GM19238 (cell line): ENCODE measurements around the gene EEA1.
"Not testable (repeated sequence)": the region's sequence is repeated elsewhere in the genome, so short reads cannot be mapped to it uniquely, and the experiment has no call there.

Source experiments
- DNase-seq: peaks from one replicate; pipeline ENCODE4 v3.0.0; 2011; ENCODE audit warnings: low spot score; ENCODE audit not compliant: insufficient read length

The EEA1 gene

GRCh38 chr12:92753976-92754885 is 174.9 kb downstream of the EEA1 start:
- no peak for DNase-seq

DNA sequence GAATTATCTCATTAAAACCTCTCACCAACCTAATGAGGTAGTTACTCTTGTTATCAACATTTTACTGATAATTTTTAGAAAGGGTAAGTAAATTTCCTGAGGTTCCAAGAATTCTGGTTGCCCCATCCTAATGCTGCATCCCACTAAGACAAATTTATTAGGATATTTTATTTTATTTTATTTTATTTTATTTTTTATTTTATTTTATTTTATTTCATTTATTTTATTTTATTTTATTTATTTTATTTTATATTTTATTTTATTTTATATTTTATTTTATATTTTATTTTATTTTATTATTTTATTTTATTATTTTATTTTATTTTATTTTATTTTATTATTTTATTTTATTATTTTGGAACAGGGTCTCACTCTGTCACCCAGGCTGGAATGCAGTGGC is 179.4 kb downstream of the EEA1 start:
- DNase-seq = not testable (repeated sequence)

DNA sequence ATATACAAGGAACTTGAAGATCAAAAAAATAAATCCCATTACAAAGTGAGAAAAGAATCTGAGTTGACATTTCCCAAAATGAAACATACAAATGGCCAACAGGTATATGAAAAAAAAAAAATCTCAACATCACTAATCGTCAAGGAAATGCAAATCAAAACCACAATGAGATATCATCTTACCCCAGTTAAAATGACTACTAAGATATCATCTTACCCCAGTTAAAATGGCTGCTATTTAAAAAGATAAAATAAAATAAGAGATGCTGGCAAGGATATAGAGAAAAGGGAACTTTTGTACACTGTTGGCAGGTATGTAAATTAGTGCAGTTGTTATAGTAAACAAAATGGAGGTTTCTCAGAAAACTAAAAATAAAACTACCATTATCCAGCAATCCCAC is 181.9 kb downstream of the EEA1 start:
- DNase-seq = no peak

DNA sequence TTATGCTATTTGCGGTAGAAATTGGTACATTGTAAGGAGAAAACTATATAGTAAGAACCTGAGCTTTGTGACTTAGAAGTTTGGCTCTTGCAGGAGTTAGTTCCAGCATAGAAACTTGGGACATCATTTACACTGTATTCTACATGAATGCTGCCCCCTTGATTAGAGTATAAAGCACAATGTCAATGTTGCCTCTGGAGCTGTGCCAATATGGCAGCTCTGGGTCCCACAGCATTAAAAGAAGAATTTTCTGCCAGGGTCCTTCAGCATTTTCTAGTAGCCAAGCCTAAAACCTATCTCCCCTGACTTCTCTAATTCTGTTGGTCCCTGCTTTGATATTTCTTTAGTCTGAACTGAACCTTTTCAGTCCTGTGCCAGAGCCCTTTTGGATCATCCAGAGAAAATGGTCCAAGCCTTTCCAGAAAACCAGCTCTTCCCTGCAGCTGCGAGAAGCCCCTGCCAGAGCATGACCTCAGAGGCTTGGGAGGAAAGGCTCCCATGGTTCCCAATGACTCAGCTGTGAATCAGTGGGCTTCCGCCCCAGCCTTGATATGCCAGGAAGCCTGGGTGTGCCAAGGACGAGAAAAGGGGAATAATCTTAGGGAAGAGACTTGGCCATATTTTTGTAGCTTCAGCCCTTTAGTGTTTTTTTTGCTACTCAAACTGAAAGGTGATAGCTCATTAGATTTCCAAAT is 183.1 kb downstream of the EEA1 start:
- DNase-seq = no peak

GRCh38 chr12:92743026-92743425 is 186.1 kb downstream of the EEA1 start:
- no peak for DNase-seq

DNA sequence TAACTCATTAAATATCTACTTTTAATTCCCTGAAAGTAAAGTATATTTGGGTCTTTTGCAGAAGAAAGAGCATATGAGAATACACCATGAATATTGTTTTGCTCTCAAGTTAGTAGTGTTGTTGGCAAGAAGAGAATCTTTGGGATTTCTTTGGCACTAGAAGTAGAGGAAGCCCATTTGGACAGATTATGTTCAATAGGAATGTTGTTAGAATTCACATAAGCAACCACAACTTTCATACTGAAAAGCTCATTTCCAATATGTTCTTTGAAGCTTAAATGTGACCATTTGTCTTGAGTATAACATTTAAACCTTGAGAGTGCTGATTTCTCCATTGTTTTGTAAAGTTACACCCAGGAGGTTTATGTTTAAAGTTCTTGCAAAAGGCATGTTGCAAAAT is 188.7 kb downstream of the EEA1 start:
- no peak for DNase-seq

DNA sequence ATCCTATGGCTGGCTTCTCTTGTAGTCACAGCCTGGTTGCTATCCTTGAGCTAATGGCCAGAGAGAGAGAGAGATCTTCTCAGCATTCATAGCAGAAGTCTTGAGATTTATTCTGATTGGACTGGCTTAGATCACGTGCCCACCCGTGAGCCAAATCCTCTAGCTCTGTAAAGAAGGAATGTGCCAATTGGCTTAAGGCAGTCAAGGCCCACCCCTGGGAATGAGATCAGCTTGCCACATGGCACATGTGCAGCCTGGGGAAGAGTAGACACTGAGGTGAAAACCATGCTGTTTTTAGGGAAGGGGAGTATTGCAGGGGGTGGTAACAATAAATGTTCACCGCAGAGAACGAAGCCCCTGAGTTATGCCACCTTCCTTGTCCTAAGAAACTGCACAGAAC is 190.0 kb downstream of the EEA1 start:
- DNase-seq = no peak

- no peak for DNase-seq
These were observed 190.9 kb downstream of the EEA1 start for GRCh38 chr12:92737855-92738850.

- DNase-seq = no peak
These were observed 192.5 kb downstream of the EEA1 start for GRCh38 chr12:92736605-92737004.

DNA sequence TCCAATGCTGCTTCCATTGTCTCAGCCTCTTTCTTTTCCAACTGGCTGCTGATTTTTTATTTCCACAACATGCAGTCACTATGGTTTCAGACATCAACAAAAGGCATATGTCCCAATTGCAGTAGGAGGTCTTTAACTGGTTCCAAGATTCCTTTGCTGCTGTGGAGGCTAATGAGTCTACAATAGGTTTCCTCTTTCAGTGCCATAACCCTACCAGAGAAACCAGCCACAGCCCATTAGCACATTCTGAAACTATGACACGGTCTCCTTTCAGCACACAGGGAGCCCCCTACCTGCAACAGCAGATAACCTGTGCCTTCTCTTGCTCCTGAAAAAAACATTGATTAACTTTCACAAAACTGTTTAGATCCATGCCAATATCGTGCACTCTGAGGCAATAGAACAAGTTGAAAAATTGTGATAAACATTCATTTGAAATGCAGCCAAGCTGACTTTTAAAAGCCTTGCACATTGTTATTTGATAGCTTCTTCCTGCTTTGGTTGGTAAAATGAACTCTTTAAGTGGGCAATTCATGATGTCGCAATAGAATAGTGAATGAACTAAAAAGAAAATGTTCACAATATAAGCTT is 193.9 kb downstream of the EEA1 start:
- DNase-seq = no peak

- no peak for DNase-seq
These were observed 195.4 kb downstream of the EEA1 start for GRCh38 chr12:92733661-92734060.

- no peak for DNase-seq
These were observed 195.9 kb downstream of the EEA1 start for GRCh38 chr12:92733181-92733580.

- DNase-seq = no peak
These were observed 196.4 kb downstream of the EEA1 start for GRCh38 chr12:92732716-92733115.

GRCh38 chr12:92732216-92732615 is 196.9 kb downstream of the EEA1 start:
- DNase-seq = no peak

DNA sequence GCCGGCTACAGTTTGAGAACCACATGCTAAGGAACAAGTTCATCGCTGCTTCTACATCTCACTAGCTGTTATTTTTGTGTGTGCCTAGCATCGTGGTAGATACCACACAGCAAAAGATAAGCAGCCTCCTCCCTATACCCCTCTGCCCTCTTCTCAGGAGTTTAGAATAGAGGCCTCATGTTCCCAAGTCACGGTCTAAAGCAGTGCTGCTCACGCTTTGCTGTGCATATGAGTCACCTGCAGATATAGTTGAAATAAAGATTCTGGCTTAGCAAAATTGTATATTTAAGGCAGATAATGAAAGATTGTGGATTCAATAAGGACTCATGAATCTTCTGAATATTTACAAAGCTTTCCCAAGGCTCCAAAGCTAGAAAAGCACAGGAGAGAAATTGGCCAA is 198.3 kb downstream of the EEA1 start:
- no peak for DNase-seq

DNA sequence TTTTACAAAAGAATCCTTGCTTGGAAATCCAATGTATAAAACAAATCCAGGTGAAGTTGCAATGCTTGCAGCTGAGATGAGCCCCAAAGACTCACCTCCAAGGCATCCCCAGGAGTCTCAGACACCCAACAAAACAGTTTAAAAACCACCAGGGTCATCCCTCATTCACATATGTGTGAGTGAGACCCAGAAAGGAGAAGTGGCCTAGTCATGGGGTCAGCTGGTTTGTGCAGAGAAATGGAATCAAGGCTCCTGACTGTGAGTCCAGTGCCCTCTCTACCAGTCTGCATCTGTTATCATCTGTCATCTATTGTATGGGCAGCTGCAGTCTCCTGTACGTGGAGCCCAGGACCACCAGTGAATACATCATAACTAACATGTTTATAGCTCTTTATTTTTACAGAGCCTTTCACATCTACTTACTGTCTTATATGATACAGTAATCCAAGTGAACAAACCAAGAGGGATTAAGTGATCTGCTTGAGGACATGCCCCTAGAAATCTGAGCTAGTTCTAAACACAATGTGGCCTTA is 199.3 kb downstream of the EEA1 start:
- DNase-seq = no peak

GRCh38 chr12:92726850-92727249 is 202.2 kb downstream of the EEA1 start:
- no peak for DNase-seq

GRCh38 chr12:92722897-92723296 is 206.2 kb downstream of the EEA1 start:
- DNase-seq = no peak

- no peak for DNase-seq
These were observed 207.4 kb downstream of the EEA1 start for GRCh38 chr12:92721656-92722055.

DNA sequence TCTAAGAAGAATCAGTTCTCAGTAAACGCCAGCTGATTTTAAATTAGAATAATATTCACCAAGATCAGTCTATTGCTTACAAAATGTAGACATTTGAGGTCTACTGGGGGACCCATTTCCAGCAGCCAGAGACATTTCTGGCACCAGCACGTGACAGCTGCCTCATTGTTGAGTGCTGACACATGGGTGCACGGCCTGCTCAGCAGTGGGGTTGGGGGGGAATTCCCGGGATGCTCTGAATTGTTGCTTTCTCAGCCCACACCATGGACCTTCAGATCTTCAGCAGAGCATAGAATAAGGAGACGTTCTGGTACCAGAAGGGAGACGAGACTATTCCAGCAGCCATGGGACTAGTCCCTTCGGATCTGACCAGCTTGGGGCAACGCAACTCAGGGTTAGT is 208.0 kb downstream of the EEA1 start:
- DNase-seq = no peak
